CD1c-positive myeloid dendritic cell (primary cell): ENCODE results near the gene CHERP.
"Not testable (repeated sequence)": the region's sequence is repeated elsewhere in the genome, so short reads cannot be mapped to it uniquely, and the experiment has no call there.

Experiments
- DNase-seq: peaks from one replicate; pipeline ENCODE4 v3.0.0-alpha.2; 2016; ENCODE audit errors: extremely low spot score

CHERP gene

DNA sequence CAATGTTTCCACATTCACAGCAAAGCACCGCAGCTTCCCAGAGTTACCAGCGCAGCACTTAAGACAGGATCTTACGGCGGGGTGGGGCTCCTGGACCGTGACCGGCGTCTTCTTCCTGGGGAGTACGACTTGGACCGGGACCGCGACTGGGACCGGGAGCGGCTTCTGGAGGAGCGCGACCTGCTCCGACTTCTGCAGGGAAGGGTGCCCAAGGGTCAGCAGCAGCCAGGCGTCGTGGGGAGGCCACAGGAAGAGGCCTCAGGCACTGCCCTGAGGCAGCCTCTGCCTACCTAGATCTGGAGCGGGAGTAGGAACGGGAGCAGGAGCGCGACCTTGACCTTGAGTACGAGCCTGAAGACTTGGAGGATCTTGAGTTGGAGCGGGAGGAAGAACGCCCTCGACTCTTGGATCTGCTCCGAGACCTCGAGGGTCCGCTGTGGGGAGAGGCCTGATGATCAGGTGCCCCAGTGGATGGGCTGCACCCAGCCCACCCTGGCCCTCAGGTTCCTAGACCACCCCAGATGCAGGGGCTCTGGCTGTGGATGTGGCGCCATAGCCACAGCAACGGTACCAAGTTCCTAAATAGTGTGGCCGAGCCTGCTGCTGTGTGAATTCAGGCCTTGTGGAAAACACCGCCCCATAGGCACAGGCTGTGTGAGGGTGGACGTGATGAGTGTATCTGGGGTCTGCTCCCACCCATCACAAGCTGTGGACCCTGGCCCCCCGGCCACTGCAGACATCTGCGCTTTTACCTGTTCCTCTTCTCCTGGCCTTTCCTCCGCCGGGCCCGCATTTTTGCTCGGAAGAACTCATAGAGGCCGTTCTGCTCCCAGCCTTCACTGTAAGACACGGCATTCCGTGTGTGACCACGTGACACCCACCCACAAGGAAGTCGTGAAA, 21.9 kb downstream of the CHERP start:
- DNase-seq = no peak

DNA sequence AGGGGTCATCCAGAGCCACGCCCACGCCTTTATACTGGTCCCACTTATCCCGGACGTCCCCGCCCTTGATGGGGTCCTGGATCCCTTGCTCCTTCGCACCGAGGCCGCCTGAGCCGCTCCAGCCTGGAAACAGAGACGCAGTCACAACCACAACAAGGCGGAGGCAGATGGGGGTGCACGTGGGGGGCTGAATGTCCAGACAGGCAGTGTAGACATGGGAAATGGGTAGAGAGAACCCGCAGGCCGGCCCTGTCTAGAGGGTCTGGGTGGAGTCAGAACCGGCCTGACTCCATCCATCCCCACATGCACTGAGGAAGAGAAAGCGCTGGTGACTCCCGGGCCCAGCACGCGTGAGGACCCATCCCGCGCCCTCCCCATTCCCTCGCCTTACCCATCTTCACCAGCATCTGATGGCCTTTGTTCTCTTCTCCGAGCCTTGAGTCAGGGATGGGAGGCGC, 23.0 kb downstream of the CHERP start:
- DNase-seq = no peak

DNA sequence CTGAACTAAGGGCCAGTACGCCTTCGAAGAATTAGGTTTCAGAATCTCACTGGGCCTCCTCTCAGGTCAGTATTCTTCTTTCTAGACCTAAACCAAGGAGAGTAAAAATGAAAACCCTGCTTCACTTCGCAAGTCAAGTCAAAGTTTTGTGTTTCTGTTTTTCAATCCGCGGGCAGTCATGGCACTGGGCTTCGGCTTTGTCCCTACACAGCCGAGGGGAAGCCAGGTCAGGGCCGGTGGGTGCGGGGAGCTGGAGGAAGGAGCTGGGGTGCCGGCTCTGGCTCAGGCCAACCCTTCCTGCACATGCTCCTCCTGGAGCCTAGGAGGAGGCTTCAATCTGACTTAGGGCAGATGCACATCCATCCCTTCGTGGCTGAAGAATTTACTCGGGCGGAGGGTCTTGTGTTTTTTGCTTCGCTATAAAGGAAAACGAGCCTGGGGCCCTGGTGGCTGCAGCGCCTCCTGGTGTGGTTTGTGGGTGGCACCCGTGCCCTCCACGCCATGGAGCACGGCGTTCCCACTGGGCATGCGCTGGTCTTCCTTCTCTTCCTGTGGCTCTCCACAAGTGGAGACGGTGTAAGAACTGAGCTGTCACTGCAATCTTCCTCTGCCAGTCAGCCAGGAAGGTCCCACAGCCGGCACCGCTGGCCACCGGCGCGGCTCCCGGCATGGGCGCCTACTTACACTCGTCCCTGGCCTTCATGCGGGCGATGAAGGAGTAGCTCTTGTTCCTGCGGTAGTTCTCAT, 23.6 kb downstream of the CHERP start:
- no peak for DNase-seq

DNA sequence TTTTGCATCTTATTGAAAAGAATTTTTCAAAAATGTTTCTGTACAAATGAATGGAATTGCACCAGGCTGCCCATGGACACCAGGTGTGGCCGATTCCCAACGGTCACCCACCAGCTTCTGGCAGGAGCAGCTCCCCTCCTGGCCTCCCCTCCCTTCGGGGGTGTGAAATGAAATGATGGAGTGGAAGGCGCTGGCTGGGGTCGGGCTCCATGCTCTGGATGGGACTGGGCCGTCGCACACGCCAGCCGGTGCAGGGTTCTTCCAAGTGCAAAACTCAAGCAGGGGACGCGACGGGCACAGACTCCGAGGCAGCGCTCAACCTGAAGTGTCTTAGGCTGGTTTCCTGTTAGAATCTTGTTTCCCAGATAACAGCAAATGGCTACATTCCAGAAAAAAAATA, 24.2 kb downstream of the CHERP start:
- no peak for DNase-seq

DNA sequence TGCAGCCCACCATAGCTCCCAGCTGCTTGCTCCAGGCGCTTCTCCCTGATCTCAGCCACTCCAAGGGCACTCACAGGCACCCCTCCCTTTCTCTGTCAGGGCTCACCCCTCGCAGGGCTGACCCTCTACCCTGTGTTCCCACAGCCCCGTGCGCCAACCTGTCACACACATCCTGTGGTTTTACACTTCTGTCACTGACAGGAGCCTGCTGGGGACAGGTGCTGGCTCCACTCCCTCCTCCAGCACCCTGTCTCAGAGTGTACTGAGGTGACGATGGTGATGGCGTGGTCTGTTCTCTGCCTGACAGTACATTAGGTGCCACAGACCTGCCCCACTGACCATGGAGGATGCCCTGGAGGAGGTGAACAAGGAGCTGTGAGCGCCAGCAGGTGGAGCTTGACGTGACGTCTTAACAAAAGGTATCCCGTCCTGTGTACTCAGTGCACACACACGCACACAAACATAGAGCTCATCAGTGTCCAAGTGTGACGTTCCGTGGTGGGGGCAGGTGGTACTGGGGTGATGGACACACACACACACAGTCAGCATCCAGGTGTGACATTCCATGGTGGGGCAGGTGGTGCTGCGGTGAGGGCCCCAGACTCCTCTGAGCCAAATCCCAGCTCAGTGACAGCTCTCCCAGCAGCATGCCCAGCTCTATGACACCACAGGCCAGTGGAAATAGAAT, 25.2 kb downstream of the CHERP start:
- DNase-seq = no peak

DNA sequence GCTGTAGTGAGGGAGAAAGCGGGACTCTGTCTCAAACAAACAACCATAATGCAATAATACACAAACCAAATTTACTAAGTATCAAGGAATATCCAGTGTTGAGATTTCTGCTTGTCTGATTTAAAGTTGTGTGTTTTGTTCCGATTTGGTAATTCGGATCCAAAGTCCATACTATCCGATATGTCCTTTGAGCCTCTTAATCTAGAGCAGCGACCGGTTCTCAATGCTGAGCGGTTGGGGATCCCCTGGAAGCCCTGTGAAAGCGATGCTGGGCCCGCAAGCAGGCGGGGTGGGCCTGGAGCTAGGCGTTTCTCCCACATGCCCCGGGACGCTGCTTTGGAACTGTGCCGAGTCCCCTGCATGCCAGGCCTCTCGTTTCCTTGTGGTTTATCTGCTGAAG, 25.9 kb downstream of the CHERP start:
- no peak for DNase-seq

DNA sequence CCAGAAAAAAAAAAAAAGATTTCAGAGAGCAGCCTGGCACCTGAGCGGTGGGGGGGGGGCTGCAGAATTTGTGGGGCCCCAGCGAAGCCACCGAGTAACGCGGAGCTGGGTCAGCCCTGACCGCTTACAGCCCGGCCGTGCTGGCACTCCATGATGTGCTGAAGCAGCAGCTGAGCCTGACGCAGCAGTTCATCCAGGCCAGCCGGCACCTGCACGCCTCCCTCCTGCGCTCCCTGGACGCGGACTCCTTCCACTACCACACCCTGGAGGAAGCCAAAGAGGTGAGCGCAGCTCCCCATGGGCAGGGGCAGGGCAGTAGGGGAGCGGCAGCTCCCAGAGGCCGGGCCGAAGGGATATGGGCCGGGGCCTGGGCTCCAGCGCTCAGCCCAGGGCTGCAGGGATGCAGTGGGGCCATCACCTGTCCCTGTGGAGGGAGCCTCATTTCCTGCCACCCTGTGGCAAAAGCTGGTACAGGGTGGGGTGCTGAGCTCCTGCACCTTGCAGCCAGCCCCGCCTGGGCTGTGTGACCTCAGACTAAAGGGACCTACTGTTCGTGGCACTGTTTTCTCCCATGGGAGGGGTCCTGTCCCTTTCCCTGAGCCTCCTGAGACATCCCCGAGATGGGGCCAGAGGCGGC, 27.7 kb downstream of the CHERP start:
- DNase-seq = no peak

DNA sequence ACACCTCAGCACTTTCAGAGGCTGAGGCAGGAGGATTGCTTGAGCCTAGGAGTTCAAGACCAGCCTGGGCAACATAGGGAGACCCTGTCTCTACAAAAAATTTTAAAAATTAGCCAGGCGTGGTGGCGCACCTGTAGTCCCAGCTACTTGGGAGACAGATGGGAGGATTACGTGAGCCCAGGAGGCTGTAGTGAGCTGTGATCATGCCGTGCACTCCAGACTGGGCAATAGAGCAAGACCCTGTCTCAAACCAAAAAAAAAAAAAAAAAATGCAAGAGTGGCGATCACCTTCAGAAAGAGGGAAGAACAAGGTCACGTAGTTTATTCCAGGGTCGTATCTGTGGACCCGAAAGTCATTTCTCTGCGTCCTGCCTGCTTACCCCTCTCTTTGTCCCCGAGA, 29.6 kb downstream of the CHERP start:
- DNase-seq = not testable (repeated sequence)

DNA sequence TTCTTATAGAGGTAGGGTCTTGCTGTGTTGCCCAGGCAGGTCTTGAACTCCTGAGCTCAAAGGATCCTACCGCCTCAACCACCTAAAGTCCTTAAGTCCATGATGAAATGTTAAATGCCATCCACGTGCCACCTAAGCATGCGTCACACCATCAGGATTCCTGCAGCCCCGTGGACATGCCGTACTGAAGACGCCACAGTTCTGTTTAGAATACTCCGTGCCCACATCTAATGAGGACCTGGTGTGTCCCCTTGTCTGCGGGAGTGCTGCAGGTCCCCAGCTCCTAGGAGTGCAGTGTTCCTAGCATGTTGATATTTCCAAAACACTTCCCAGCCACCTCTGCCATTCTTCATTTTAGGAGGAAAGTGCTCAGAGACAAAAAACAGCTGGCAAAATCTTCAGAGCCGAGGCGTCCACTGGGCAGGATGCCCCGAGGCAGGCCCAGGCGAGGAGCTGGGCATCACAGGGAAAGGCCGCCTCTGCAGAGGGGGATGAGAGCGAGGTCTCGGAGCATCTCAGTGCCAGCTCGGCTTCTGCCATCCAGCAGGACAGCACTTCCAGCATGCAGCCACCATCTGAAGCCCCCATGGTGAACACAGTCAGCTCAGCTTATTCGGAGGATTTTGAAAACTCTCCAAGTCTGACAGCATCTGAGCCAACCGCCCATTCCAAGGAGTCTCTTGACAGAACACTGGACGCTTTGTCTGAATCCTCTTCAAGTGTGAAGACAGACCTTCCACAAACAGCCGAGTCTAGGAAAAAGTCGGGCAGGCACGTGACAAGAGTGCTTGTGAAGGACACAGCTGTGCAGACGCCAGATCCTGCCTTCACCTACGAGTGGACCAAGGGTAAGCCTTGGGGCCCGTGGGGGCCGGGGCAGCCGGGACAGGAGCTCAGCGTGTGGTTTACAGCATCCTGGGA, 32.8 kb downstream of the CHERP start:
- no peak for DNase-seq

DNA sequence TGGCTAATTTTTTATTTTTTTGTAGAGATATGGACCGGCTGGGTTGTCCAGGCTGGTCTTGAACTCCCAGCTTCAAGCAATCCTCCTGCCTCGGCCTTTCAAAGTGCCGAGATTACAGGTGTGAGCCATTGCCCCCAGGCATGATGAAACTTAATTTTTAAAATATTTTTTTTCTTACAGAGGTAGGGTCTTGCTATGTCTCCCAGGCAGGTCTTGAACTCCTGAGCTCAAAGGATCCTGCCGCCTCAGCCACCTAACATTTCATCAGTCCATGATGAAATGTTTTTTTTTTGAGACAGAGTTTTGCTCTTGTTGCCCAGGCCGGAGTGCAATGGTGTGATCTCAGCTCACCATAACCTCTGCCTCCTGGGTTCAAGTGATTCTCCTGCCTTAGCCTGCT, 33.7 kb downstream of the CHERP start:
- no peak for DNase-seq

DNA sequence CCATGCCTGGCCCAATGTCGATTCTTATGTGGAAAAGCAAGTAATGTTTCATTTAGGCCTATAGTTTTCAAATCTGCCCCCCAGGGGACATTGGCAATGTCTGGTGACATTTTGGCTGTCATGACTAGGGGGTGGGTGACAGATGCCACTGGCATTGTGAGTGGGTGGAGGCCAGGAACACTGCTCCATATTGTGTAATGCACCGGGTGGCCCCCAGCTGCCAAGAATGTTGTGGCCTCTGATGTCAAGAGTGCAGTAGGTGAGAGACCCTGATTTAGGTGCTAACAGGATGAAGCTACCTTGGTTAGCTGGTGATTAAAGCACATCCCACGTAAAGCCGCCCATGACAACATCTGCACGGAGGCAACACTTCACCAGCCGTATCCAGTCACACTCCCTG, 35.3 kb downstream of the CHERP start:
- DNase-seq = no peak

DNA sequence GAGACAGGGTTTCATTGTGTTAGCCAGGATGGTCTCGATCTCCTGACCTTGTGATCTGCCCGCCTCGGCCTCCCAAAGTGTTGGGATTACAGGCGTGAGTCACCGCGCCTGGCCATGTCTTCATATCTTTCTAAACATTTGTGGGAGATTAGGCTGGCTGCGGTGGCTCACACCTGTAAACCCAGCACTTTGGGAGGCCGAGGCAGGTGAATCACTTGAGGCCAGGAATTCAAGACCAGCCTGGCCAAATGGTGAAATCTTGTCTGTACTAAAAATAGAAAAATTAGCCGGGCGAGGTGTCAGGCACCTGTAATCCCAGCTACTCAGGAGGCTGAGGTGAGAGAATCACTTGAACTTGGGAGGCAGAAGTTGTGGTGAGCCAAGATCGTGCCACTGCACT, 36.1 kb downstream of the CHERP start:
- DNase-seq = not testable (repeated sequence)

DNA sequence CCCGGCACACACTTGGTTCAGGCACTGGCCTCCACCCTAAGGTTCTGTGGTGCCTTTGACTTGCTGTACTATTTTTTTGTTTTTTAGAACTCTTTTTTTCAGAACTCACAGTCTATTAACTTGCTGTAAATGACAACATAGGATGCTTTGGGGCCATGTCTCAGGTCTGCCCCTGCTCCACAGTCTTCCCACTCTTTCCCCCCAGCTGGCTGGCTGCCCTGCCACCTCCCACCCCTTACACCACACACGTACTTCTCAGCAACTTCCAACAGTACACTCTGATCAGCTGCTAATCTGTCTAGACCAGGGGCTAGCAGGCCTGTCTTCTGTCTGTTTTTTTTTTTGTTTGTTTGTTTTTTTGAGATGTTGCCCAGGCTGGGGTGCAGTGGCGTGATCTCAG, 38.0 kb downstream of the CHERP start:
- DNase-seq = no peak

DNA sequence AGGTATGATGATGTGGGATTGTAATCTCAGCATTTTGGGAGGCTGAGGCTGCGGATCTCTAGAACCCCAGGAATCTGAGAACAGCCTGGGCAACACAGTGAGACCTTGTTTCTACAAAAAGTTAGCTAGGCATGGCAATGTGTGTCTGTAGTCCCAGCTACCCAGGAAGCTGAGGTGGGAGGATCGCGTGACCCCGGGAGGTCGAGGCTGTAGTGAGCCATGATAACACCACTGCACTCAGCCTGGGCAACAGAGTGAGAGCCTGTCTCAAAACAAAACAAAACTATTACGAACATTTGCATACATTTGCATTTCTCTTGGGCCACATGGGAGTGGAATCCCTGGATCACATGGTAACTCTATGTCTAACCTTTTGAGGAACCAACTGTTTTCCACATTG, 44.4 kb downstream of the CHERP start:
- peak; percentile 3 for DNase-seq

DNA sequence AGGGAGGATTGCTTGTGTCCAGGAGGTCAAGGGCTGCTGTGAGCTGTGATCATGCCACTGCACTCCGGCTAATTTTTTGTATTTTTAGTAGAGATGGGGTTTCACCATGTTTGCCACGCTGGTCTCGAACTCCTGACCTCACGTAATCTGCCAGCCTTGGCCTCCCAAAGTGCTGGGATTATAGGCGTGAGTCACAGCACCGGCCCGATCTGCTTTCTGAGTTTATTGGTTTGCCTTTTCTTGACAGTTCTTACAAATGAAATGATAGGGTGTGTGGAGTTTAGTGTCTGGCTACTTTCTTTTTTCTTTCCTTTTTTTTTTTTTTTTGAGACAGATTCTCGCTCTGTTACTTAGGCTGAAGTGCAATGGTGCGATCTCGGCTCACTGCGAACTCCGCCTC, 45.2 kb downstream of the CHERP start:
- no peak for DNase-seq

DNA sequence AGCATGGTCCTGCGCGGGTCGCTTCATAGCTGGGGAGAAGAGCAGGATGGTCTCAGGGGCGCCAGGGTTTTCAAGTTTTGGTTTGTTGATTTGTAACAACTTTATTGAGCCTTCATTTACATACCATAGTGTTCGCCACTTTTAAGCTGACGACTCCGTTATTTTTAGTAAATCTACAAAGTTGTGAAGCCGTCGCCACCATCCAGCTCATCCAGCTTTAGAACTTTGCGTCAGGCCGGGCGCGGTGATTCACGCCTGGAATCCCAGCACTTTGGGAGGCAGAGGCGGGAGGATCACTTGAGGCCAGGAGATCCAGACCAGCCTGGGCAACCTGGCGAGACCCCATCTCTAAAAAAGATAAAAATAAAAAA, 45.6 kb downstream of the CHERP start:
- DNase-seq = no peak

DNA sequence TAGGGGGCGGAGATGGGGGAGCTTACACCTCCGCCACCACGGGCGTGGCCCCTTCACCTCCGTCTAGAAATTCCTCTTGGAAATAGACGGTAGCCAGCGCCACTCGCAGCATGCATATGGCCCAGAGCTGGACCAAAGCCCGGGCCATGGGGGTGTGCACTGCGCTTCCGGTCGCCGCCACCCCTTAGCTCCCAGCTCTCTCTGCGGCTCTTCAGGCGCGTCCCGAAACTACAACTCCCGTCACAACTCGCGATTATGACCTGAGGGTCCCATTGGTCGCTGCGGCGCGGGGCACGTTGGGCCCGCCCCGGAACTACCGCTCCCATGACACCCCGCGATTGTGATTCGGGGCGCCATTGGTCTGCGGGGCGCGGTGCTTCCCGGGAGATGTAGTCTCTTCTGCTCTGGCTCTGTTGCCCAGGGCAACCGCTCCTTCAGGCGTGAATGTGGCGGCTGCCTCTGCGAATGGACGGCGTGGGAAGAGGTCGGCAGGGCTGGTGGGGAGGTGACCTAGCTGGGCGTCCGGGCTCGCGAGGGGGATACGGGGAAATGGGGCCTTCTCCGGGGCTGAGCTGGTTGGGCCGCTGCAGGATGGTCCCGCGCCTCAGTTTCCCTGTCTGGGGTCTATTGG, 46.1 kb downstream of the CHERP start, which contains the start of the genes C19orf44 and CALR3:
TSS of gene C19orf44 (plus strand) at position 413 of the 631 bp plus-strand sequence. CDS start 4,399 bp downstream, outside the sequence.
TSS of gene CALR3 (minus strand) at position 186 of the 631 bp plus-strand sequence. CDS start at position 148, 38 bp downstream.
- peak; percentile 99 for DNase-seq

DNA sequence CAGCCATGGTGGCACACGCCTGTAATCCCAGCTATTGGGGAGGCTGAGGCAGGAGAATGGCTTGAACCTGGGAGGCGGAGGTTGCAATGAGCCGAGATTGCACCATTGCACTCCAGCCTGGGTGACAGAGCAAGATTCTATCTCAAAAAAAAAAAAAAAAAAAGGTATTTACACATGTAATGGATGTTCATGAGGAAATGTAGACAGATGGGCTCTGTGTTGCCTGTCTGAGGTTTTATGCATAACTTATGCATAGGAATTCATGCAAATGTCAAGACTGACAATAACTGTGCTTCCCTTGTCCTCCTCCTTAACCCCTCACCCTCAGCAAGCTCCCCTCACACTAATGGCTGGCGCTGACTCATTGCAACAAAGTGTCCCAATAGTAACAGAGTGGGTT, 55.8 kb downstream of the CHERP start:
- DNase-seq = not testable (repeated sequence)

DNA sequence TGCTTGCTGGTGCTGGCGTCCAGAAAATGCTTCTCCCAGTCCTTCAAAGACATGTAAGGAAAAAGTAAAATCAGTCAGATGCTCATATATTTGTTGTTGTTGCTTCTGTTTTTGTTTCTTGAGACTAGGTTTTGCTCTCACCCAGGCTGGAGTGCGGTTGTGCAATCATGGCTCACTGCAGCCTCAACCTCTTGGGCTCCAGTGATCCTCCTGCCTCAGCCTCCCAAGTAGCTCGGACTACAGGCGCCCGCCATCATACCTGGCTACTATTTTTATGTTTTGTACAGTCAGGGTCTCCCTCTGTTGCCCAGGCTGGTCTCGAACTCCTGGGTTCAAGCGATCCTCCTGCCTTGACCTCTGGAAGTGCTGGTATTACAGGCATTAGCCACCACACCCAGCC, 59.5 kb downstream of the CHERP start:
- no peak for DNase-seq

DNA sequence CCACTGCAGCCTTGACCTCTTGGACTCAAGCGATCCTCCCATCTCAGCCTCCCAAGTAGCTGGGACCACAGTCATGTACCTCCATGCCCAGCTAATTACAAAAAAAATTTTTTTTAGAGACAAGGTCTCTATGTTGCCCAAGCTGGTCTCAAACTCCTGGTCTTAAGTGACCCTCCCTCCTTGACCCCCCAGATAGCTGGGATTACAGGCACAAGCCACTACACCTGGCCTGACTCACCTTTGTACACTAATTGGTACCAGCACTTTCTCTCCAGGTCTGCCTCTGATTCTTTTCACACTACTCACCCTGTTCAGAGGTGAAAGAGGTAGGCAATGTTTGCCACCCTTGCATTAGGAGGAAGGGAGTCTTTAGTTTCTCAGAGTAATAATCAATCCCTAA, 64.9 kb downstream of the CHERP start:
- no peak for DNase-seq
